D721Med (cell line): ENCODE data around the gene WDHD1.
"Not testable (repeated sequence)": the region's sequence is repeated elsewhere in the genome, so short reads cannot be mapped to it uniquely, and the experiment has no call there.

Experiments used
- DNase-seq: peaks from one replicate; pipeline ENCODE4 v3.0.0; 2011; ENCODE audit warnings: low spot score; ENCODE audit not compliant: insufficient read length
- FAIRE-seq: peaks from 2 replicates; lab custom pipeline; 2011; peaks lifted over from hg19 to GRCh38; lab: Jason Lieb, UNC
- TF ChIP-seq, protein P1 (sequence below): IDR thresholded peaks from 2 replicates; pipeline ENCODE4 v1.5.1; 2012; ENCODE audit warnings: mild to moderate bottlenecking, control low read depth; ENCODE audit not compliant: insufficient read depth; ENCODE audit errors: missing control alignments

WDHD1 gene

DNA sequence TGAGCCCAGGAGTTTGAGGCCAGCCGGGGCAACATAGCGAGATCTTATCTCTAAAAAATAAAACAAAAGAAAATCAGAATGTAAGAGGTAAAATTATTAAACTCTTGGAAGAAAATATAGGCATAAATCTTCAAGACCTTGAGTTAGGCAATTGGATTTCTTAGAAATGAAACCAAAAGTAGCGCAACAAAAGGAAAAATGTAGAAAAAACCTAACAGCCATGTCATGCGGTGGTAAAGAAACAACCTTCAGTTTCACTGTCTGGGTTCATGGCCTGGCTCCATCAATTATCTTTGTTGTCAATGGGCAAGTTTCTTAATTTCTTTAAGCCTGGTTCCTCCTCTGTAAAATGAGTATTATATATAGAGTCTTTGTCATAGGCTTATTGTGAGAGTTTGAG, 118.7 kb downstream of the WDHD1 start:
- FAIRE-seq (no peak), DNase-seq (no peak)
- TF ChIP-seq, protein P1, sequence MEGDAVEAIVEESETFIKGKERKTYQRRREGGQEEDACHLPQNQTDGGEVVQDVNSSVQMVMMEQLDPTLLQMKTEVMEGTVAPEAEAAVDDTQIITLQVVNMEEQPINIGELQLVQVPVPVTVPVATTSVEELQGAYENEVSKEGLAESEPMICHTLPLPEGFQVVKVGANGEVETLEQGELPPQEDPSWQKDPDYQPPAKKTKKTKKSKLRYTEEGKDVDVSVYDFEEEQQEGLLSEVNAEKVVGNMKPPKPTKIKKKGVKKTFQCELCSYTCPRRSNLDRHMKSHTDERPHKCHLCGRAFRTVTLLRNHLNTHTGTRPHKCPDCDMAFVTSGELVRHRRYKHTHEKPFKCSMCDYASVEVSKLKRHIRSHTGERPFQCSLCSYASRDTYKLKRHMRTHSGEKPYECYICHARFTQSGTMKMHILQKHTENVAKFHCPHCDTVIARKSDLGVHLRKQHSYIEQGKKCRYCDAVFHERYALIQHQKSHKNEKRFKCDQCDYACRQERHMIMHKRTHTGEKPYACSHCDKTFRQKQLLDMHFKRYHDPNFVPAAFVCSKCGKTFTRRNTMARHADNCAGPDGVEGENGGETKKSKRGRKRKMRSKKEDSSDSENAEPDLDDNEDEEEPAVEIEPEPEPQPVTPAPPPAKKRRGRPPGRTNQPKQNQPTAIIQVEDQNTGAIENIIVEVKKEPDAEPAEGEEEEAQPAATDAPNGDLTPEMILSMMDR = no peak

DNA sequence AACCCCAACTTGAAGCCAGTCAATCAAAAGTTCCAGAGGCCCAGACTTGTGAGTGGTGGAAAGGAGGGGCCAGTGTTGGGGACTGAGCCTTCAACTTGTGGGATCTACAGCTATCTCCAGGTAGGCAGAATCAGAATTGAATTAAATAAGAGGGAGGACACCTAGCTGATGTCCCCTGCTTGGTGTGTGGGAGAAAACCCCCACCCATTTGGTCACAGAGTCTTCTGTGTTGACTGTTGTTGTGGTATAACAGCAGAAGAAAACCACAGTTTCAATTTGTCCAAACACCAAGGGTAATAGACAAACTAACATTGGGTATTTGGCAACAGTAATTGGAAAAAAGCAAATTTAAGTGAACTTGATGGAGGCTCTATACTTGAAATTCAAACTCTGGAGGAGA, 120.8 kb downstream of the WDHD1 start:
- TF ChIP-seq, protein P1 = no peak
- no peak for DNase-seq
- no peak for FAIRE-seq

DNA sequence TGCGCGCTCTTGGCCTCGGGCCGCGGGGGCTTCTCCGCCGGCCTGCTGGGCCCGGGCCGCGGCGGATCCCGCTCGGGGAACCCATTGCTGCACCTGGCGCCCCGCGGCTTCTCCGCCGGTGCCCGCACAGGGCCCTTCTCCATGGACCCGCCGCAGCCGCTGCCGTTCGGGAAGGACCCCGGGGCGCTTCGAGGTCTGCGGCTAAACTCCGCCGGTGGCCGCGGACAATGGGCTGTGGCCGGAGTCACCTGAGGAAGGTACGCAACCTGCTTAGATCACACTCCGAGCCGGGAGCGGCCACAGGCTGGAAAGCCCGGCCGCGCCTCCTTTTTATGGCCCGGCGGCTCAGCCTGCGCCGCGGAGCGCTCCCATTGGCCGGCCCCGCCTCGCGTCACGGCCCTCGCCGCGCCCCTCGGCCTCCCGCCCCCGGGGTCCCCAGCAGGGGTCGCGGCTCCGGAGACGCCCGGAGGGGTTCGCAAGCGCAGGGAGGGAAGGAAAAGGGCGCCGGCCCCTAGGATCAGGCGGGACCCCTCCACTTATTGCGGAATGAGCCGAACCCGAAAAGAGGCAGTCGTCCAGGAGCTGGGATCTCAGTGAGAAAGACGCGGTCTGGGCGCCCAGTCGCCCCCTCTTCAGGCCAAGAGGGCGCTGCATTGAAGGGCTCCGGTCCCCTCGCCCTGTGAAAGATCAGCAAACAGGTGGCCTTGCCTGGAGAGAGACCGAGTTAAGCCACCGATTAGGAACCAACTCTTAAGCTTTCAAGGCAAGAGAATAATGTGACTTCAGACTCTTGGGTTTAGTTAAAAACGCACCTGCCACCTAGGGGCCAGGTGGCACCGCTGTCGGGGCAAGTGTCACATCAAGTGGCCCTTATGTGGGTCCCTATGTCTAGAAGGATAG, 124.1 kb downstream of the WDHD1 start, which contains the start of gene GCH1:
GCH1 (minus strand) TSS at position 306 of the 900 bp plus-strand sequence; CDS start at position 143, 163 bp downstream.
- DNase-seq (no peak), FAIRE-seq (no peak)
- TF ChIP-seq, protein P1 = peak; percentile 16

DNA sequence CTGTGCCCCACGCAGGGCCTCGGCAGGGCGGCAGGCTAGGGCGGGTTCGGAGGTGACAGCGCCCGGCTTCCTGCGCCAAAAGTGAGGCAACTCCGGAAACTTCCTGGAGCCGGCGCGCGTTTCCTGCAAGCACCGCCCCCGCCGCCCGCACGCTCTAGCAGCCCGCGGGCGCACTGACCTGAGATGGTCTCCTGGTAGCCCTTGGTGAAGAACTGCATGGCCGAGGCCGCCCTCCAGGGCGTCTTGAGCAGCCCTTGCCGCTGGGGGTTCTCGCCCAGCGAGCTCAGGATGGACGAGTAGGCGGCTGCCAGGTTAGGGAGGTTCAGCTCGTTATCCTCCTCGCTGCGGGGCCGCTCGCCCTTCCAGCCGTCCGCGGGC, 124.8 kb downstream of the WDHD1 start:
- DNase-seq (no peak), FAIRE-seq (no peak)
- TF ChIP-seq, protein P1 = no peak

DNA sequence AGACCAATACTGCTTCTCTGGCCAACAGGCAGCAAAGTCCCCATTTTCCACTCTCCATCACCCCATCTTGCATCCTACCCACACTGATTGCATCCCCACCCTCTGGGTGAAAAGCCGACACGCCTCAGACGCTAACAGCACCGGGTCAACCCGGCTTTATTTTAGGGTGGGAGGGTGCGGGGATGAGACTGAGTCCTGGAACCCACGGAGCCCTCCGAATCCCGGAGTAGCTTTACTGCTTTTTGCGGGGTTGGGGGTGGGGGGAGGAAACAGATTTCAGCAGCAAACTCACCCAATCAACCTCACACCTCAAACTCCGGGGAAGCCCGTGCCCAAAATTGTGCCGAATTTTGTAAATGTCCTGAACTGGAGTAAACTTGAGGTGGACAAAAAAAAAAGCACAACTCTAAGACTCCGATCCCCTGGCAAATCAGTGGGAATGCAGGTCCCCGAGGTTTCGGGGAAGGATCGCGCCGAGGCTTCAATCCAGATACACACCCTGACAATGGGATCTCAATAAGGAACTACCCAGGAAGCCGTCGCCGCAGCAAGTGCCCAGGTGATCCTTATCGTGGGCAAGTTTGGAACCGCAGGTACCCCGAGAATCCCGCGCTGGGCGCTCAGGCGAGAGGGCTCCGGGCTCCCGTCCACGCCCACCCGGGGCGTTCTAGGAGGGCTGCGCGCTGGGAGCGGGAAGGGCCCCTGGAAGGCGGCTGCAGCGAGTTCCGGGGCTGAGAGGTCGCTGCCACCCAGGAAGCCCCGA, 125.3 kb downstream of the WDHD1 start:
- FAIRE-seq = no peak

DNA sequence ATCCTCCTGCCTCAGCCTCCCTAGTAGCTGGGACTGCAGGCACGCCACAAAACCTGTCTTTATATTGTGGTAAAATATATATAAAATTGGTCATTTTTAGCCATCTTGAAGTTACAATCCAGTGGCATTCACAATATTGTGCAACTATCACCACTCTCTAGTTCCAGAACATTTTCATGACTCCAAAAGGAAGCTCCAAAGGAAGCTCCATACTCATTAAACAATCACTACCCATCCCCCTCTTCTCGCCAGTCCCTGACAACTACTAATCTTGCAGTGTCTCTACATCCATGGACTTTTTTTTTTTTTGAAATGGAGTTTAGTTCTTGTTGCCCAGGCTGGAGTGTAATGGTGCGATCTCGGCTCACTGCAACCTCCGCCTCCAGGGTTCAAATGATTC, 127.3 kb downstream of the WDHD1 start:
- no peak for FAIRE-seq
- no peak for DNase-seq
- TF ChIP-seq, protein P1 = no peak

More for the DNA sequence above, 125.3 kb downstream of the WDHD1 start:
- no peak for DNase-seq
- TF ChIP-seq, protein P1 = no peak

GRCh38 chr14:54897809-54898555, 128.9 kb downstream of the WDHD1 start:
- DNase-seq, FAIRE-seq: not testable (repeated sequence)
